Measurements from ENCODE around the gene NBEA. TPM values are rescaled to one million over a fixed set of nuclear protein-coding genes. Genes with fewer than 3 reads are reported as not detected.

The NBEA gene
- total and polyA plus RNA-seq, 2 experiments from 2014 or later, result 9.1 to 29.1 TPM

- Histone ChIP-seq H4K20me1 (replicated peaks; ENCODE audit: insufficient read depth) (no peaks in the 10 kb centered on the region), H3K4me1 (ENCODE audit: insufficient read depth) (no peaks in the 10 kb centered on the region), H3F3A (replicated peaks; ENCODE audit: low read depth) (no peaks in the 10 kb centered on the region), H3K4me3 (no peak overlapping the region), H3K79me2 (replicated peaks; ENCODE audit: insufficient read depth) (no peaks in the 10 kb centered on the region), H3K36me3 (ENCODE audit: insufficient read depth) (no peaks in the 10 kb centered on the region), H2AFZ (no peak overlapping the region), H3K27me3 (ENCODE audit: insufficient read depth) (no peaks in the 10 kb centered on the region), H3K4me2 (no peak overlapping the region), H3K9me2 (ENCODE audit: insufficient read depth) (no peaks in the 10 kb centered on the region), H3K27ac (ENCODE audit: low read depth) (no peak overlapping the region)
- no peak overlapping the region for H3K27ac Mint-ChIP-seq
- DNase-seq (ENCODE audit: low spot score) (no peak), ATAC-seq (no peak)
- peaks cover 15% of the 10 kb centered on the region for H3K36me3 Mint-ChIP-seq (ENCODE audit: low read depth)
- H3K4me3 Mint-ChIP-seq, result no peak overlapping the region
- H3K9me3 Mint-ChIP-seq, result no peaks in the 10 kb centered on the region
- H3K27me3 Mint-ChIP-seq (ENCODE audit: insufficient read depth, low read depth, poor library complexity), result no peaks in the 10 kb centered on the region
- no peak for TF ChIP-seq POLR2AphosphoS5 (IDR thresholded peaks at IDR 0.05; ENCODE audit: low read depth)
- no peak for TF ChIP-seq NANOG (IDR thresholded peaks at IDR 0.05; ENCODE audit: borderline replicate concordance)
- no peak for TF ChIP-seq CTCF (conservative IDR thresholded peaks at IDR 0.05; ENCODE audit: low read depth in 2 of 2)
- TF ChIP-seq STAT1 (IDR thresholded peaks at IDR 0.05; ENCODE audit: unreplicated experiment), result no peak
- no peak for TF ChIP-seq EZH2 (IDR thresholded peaks at IDR 0.05; ENCODE audit: low read depth, unreplicated experiment)
- TF ChIP-seq ETS1 (IDR thresholded peaks at IDR 0.05), result no peak
- no peak for TF ChIP-seq ZNF331 (CRISPR knock-in tag; IDR thresholded peaks at IDR 0.05; ENCODE audit: low read depth)
- TF ChIP-seq, protein P1, sequence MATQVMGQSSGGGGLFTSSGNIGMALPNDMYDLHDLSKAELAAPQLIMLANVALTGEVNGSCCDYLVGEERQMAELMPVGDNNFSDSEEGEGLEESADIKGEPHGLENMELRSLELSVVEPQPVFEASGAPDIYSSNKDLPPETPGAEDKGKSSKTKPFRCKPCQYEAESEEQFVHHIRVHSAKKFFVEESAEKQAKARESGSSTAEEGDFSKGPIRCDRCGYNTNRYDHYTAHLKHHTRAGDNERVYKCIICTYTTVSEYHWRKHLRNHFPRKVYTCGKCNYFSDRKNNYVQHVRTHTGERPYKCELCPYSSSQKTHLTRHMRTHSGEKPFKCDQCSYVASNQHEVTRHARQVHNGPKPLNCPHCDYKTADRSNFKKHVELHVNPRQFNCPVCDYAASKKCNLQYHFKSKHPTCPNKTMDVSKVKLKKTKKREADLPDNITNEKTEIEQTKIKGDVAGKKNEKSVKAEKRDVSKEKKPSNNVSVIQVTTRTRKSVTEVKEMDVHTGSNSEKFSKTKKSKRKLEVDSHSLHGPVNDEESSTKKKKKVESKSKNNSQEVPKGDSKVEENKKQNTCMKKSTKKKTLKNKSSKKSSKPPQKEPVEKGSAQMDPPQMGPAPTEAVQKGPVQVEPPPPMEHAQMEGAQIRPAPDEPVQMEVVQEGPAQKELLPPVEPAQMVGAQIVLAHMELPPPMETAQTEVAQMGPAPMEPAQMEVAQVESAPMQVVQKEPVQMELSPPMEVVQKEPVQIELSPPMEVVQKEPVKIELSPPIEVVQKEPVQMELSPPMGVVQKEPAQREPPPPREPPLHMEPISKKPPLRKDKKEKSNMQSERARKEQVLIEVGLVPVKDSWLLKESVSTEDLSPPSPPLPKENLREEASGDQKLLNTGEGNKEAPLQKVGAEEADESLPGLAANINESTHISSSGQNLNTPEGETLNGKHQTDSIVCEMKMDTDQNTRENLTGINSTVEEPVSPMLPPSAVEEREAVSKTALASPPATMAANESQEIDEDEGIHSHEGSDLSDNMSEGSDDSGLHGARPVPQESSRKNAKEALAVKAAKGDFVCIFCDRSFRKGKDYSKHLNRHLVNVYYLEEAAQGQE (IDR thresholded peaks at IDR 0.05; ENCODE audit: unreplicated experiment), result no peak
- TF ChIP-seq EZH2phosphoT487 (IDR thresholded peaks at IDR 0.05; ENCODE audit: unreplicated experiment), result no peak
- TF ChIP-seq ZNF462 (CRISPR knock-in tag; IDR thresholded peaks at IDR 0.05), result no peak
- no peak for TF ChIP-seq CREB1 (CRISPR knock-in tag; IDR thresholded peaks at IDR 0.05; ENCODE audit: low read depth)
- TF ChIP-seq ZNF114 (CRISPR knock-in tag; IDR thresholded peaks at IDR 0.05), result no peak
- no peak for TF ChIP-seq JUNB (IDR thresholded peaks at IDR 0.05; ENCODE audit: unreplicated experiment)
- H3K4me1 Mint-ChIP-seq, result no peaks in the 10 kb centered on the region
These were observed 198.3 kb downstream of the NBEA start for GRCh38 chr13:35140321-35140720.

All from GM23338 (cell line).